Measurements from ENCODE around the gene KCNH2.

GRCh38 chr7:150942591-150943452 is 35.3 kb downstream of the KCNH2 start:
- no peak for TF ChIP-seq CTCF (IDR thresholded peaks at IDR 0.05)
- no peak for TF ChIP-seq POLR2A (IDR thresholded peaks at IDR 0.05)

Data from adrenal gland (tissue), 5 donors.